Renal pelvis (tissue), 4 donors: ENCODE measurements around the gene STX1A. TPM values are rescaled to one million over a fixed set of nuclear protein-coding genes. Genes with fewer than 3 reads are reported as not detected.
"Not testable (repeated sequence)": the region's sequence is repeated elsewhere in the genome, so short reads cannot be mapped to it uniquely, and the experiment has no call there.

Source experiments
- DNase-seq: peaks from one replicate; pipeline ENCODE4 v3.0.0-alpha.2; 2013
- polyA plus RNA-seq, 3 donors: library from polyadenylated mRNA; unstranded; fragments of 120-200 nt; gene quantifications; one replicate each; pipeline ENCODE4 v1.2.1, GENCODE V29; 2013; ENCODE audit not compliant: insufficient read length in 3 of 3

Gene STX1A
- polyA plus RNA-seq, 3 donors: 10.8 to 13.0 (median 11.4) TPM

DNA sequence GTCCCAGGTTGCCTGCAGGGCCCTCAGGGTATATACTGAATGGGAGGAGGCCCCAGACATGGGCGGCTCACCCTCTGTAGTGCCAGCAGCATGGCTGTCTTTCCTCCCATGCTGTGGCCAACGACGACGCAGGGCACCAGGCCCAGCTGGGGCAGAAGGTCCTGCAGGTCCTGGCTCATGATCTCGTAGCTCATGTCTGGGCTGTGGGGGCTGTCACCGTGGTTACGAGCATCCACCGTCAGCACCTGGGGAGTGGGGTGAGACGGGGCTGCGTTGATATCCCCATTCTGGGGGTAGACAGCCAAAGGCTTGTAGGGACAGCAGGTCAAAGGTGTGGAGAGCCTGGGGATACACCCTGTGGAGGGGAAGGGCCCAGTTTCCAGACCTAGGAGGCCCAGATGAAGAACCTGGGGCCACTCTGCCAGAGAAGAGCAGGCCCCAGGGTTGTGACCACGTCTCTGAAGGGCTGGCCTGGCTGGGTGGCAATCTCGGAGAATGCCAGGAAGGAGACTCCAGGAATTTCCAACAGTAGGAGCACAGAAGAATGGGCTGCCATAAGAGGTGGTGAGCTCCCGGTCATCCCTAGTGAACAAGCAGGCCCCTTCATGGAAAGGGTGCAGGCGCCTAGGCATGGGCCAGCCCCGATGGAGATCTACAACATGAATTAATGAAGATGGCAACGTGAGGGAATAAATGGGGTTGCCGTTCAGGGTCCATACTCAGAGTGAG is 18.2 kb upstream of the STX1A start:
- no peak for DNase-seq

DNA sequence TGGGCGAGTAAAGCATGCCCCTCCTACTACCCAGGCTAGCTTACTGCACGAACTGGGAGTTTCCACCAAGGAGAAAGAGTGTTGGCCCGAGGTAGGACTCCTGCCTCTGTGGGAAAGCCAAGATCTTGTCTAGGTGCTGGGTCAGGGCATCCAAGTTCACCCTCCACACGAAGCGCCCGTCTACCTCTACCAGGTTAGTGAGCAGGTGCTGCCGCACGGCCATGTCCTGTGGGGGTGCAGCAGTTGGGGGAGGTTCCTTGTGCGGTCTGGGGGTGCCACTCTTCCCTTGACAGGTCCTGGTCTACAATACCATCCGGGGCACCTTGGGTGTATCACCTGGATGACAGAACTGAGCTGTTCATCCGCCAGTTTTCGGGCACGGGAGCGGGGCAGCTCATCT is 17.4 kb upstream of the STX1A start:
- no peak for DNase-seq

DNA sequence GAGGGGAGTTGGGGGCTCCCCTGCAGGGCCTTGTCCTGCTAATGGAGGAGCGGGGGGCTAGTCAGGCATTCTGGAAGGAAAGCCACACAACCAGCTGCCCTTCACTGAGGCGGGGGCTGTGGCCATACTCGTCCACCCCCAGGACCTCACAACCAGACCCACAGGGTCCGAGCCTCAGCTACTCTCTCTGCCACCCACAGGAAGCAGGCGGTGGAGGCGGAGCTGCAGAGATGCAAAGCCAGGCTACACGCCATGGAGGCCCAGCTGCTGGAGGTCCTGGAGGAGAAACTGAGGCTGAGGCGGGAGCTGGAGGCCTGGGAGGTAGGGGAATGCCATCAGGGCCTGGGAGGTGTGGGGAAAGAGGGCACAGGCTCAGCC is 16.0 kb upstream of the STX1A start:
- DNase-seq: no peak

DNA sequence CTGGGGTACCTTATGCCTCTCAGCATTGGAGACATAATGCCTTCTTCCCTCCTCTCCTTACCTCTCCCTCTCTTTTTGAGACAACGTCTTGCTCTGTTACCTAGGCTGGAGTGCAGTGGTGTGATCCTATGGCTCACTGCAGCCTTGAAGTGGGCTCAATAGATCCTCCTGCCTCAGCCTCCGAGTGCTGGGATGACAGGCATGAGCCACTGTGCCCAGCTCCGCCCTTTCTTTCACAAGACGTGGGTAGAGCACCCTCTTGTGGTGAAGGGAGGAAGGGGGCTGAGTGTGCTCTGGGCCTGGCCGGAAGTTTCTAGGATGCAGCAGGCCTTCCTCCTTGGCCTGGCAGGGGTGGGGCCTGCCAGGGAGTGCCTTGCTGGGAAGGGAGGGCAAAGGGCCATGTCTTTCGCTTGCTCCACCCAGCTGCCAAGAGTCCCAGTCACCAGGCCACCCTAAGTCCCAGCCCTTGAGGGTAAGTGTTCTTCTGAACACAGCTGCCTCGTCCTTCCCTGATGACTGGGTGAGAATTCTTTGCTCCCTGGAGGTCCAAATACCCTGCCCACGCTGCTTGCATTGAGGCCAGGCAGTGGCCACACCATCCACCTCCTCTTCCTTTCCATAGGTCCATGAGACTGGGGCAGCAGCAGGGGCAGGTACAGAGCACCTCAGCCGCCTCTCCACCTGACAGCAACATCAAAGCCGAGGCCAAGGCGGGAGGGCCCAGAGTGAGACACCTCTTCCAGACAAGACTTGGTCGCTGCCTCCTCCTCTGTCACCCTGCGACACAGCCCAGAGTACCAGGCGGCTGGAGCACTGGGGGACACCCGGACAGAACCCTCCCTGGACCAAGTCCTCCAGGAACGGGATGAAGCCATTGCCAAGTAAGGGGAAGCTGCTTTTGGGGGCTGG is 15.4 kb upstream of the STX1A start:
- no peak for DNase-seq

DNA sequence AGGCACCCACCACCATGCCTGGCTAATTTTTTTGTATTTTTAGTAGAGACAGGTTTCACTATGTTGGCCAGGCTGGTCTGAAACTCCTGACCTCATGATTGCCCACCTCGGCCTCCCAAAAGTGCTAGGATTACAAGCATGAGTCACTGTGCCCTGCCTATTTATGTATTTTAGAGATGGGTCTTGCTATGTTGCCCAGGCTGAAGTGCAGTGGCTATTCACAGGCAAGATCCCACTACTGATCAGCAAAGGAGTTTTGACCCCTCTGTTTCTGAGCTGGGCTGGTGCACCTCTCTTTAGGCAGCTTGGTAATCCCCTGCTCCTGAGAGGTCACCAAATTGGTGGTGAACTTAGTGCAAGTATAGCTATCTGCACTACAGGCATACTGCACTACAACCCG is 12.9 kb upstream of the STX1A start:
- no peak for DNase-seq

DNA sequence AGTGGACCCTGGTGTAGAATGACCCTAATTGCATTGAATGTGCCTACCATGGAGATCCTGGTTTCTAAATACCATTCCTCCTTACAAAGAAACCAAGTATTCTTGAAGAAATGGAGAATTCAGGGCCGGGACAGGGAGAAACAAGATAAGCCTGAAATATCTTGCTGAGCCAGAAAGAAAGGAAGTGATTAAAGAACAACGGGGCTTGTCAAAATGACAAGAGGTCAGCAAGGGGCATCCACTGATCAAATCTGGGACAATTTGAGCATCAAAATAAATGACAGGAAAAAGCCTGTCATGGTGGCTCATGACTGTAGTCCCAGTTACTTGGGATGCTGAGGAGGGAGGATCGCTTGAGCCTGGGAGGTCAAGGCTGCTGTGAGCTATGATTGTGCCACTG is 11.0 kb upstream of the STX1A start:
- DNase-seq: no peak

DNA sequence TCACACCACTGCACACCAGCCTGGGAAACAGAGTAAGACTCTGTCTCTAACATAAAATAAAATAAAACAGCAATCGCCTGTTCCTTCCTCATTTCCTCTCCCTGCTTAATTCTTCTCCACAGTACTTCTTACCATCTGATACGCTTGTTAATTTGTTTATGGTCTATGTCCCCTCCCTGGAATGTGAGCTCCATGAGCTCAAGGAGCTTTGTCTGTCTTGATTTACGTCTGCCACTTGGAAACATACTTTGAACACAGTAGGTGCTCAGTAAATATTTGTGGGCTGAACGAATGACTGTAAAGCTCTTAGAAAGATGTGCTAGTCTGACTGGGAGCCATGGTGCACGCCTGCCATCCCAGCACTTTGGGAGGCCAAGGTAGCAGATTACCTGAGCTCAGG is 9.1 kb upstream of the STX1A start:
- no peak for DNase-seq

DNA sequence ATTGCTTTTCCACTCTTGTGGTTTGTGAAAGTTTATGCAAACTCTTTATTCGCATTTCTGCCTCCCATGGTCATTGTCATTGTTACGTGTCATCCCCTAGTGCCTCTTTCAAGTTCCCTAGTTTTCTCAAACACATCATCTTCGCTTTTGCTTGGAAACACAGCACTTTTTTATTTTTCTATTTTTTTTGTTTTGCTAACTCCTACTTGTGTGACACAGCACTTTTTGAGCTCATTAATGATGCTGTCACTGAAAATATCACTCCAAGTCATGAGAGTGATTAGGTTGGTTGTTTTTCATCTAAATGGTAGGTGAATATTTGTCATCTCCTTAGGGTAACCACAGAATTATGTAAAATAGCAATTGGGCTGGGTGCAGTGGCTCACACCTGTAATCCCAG is 8.5 kb upstream of the STX1A start:
- DNase-seq: no peak

DNA sequence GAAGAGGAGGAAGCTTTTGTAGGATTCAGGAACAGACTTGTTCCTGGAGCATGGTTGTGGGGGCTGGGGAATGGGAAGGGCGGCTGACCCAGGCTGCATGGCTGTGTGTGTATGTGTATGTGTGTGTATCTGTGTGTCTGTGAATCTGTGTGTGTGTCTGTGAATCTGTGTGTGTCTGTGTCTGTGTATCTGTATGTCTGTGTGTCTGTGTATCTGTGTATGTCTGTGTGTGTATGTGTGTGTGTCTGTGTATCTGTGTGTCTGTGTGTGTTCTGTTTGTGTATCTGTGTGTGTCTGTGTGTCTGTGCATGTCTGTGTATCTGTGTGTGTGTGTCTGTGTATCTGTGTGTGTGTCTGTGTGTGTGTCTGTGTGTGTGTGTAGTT is 6.6 kb upstream of the STX1A start:
- no peak for DNase-seq

DNA sequence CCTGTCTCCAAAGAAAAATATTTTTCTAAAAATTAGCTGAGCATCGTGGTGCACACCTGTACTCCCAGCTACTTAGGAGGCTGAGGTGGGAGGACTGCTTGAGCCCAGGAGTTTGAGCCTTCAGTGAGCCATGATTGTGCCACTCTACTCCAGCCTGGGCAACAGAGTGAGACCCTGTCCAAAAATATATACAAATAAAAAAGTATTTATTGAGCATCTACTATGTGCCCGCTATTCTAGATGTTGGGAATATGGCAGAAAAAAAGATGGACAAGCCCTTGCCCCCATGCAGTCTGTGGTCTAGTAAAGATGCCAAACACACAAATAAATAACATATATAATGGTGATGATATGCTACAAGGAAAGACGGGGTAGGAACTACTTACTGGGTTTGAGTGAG is 4.3 kb upstream of the STX1A start:
- no peak for DNase-seq

DNA sequence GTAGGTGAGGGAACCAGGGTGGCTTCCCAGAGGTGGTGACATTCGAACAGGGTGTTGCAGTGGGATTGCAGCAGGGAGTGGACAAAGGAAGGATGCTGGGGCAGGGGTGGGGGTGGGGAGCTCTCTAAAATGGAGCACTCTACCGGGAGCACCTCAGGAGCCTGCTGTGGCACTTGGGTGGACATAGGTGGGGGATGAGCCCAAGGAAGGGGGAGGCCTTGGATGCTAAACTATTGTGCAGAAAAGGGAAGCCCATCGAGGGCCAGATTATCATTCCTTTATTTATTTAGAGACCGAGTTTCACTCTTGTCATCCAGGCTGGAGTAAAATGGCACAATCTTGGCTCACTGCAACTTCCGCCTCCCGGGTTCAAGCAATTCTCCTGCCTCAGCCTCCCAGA is 3.3 kb upstream of the STX1A start:
- DNase-seq: no peak

DNA sequence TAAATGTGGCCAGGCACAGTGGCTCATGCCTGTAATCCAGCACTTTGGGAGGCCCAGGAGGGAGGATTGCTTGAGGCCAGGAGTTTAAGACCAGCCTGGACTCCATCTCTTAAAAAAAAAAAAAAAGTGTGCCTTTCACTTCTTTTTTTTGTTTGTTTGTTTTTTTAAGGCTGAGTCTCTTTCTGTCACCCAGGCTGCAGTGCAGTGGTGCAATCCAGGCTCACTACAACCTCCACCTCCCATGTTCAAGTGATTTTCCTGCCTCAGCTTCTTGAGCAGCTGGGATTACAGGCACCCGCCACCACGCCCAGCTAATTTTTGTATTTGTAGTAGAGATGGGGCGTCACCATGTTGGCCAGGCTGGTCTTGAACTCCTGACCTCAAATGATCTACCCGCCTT is 2.7 kb upstream of the STX1A start:
- not testable (repeated sequence) for DNase-seq

DNA sequence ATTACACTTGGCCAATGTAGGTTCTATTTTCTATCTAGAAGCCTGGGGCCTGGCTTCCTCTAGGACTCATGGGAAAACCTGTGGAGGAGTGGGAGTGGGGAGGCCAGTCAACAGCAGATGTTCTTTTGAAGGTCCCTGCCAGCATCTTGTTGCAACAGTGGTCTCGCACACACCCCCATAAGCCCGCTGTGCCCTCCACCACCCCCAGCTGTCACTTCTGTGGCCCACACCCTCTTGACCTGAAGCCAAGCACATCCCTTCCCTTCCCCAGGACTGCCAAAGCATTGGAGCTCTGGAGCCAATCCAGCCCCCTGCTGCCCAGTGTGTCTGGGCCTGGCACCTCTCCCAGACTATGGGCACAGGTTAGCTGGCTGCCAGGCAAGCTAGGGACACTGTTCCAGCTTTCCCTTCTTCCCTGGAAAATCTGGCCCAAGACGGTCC is 1.9 kb upstream of the STX1A start:
- DNase-seq: no peak

DNA sequence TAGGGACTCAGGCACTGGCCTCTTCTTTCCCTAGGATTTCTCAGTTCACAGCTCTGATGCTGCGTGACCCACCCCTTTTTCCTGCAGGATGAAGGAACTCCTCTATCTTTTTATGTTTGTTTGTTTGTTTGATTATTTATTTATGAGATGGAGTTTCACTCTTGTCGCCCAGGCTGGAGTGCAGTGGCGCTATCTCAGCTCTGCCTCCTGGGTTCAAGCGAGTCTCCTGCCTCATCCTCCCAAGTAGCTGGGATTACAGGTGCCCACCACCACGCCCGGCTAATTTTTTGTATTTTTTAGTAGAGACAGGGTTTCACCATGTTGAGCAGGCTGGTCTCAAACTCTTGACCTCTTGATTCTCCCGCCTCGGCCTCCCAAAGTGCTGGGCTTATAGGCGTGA is 974 bp upstream of the STX1A start:
- DNase-seq: not testable (repeated sequence)

DNA sequence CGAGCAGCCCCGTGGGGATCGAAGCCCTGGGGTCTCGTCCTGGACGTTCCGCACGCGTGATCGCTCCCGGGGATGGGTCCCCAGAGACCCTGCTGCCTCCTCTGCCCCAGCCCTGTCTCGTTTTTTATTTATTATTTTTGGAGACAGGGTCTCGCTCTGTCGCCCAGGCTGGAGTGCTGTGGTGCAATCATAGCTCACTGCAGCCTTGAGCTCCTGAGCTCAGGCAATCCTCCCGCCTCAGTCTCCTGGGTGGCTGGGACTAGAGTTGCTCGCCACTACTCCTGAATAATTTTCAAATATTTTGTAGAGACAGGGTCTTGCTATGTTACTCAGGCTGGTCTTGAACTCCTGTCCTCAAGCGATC is 319 bp upstream of the STX1A start:
- no peak for DNase-seq

DNA sequence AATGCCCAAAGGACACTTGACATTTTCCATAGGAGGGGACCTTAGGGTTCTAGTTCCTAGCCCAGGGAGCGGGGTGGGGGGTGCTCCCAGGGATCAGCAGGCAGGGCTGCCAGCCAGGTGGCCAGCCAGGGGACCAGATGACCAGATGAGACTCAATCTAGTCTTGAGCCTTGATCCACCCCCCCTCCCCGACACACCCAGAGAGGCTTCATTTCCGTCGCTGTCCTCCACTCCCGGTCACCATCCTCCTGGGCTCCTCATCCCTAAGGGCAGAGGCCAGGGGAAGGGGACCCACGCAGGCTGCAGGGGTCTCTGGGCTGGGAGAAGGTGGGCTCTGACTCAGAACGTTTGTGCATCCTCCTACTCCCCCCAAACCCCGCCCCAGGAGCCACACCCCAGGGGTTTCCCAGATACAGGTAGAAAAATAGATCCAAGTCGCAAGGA is 1.0 kb downstream of the STX1A start:
- DNase-seq: no peak

DNA sequence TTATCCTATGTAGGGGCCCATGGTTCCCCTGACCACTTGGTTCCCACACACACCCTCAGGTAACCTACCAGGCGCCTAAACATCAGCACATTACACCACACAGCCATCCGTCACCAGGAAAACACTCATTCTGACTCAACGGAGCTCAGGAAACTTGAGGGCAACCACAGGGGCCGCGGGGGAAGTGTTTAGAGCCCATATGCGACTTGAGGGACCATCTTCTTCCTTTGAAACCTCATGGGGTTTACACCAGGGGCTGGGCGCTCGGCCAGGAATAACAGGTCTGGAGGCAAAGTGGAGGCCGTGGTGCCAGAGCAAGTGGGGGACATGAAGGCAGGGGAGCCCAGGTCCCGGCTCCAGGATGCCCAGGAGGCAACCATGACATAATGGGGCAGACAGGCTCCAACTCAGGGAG is 1.5 kb downstream of the STX1A start:
- DNase-seq: no peak

DNA sequence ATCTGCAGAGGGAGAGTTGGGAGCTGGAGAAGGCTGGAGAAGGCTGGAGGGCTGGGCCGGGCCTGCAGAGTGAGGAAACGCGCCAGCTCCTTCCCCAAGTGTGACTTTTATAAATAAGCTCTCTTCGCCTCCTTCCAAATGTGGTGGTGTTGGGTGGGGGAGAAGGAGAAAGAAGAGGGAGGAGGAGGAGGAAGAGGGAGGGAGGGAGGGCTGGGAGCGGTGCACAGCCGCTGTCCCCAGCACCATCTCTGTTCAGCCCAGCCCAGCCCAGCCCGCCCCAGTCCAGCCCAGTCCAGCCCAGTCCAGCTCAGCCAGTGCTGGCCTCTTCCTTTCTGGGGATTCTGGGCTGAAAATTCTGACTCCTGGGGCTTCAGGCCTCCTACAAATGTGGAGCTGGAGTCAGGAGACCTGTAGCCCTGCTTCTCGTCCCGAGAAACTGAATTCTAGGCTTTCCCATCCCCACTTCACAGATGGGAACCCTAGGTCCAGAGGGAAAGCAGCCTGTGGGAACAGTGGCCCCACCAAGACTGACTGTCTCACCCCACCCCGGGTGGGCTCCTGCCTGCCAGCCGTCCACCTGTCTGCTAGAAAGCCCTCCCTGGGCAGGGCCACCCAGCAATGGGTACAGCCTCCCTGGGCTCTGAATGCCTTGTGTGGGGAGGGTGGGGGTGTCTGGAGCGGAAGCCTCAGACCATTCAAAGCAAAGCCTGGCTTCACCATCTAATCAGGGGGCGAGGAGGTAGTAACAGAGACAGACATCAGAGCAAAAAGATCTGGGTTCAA is 2.3 kb downstream of the STX1A start:
- DNase-seq: no peak

DNA sequence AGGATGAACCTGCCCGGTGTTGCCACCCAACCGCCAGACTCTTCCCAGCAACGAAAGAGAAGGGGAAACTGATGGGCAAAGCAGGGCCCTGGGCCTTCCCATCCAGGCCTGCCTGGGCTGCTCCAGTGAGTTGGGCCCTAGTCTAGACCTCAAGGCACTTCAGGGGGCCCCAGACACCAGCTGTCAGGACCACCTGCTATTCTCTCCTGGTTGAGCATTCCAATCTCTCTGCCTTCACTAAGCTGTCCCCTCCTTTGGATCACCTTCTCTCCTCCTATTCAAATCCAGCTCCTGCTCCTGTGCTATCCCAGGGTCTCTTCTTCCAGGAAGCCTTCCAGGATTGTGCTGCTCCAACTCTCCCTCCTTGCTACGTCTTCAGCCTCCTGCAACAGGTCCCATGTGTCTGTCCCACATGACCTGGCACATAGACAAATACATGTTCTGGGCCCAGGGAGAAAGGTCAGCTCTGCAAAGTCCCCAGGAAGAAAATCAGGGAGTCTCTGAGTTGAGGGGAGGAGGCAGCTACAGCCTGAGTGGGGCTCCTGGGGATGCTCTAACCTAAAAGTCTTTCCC is 3.1 kb downstream of the STX1A start:
- no peak for DNase-seq

DNA sequence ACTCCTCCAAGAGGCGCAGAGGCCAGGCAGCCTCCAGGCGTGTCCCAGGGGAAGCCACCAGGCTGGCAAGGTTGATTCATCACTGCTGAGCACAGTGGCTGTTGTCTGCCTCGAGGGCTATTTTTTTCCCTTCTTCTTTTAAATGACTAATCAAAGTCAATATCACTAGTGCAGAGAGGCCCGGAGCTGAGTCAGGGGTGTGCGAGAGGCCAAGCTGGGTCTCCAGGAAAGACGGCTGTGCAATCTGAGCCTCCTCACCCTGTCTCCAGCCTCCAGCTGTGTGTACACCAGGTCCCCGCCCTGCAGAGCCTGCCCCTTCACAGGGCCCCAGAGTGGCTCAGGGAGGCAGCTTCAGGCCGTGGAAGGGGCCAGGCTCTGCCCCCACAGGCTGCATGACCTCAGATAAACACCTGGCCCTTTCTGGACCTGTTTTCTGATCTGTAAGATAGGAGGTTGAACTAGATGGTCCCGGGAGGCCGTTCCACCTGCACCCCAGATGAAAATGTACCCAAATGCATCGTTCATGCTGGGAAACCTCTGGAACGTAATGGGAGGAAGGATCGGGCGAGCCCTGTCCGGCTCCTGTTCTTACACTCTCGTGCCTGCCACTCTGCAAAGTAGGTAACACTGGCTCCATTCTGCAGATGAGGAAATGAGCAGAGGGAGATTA is 3.7 kb downstream of the STX1A start:
- no peak for DNase-seq

DNA sequence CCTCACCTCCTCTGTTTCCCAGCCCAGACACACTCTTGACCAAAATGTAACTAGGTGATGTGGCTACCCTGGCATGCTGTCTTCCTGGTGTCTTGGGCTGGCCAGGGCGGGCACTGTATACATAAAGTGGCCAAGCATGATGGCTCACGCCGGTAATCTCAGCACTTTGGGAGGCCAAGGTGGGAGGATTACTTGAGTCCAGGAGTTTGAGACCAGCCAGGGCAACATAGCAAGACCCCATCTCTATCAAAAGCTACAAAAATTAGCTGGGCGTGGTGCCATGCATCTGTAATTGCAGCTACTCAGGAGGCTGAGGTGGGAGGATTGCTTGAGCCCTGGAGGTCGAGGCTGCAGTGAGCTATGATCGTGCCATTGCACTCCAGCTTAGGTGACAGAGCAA is 6.2 kb downstream of the STX1A start:
- DNase-seq: not testable (repeated sequence)

DNA sequence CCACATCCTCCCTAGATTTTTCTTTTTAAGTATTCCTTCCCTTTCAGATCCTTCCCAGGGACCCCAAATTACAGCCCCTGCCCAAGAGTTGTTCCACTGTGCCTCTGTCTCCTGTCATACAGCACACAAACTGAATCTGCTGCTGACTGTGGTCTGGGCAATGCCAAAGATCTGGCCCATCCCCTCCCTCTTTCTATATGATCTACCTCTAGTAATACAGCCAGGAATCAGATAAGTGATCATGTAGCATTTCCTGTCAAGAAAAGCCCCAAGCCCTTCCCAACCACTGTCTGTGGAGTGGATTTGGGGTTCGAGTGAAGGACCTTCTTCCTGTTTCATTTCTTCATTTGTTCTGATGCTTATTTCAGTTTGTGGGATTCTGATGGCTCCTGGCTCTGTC is 6.7 kb downstream of the STX1A start:
- DNase-seq: no peak
